Measurements from ENCODE around the gene CRCP. TPM values are rescaled to one million over a fixed set of nuclear protein-coding genes. Genes with fewer than 3 reads are reported as not detected.
"Not testable (repeated sequence)": the region's sequence is repeated elsewhere in the genome, so short reads cannot be mapped to it uniquely, and the experiment has no call there.

Gene CRCP
- total RNA-seq, 1 experiment from 2014 or later, result 32.4 TPM

GRCh38 chr7:66170309-66171231, 55.9 kb downstream of the CRCP start:
- H3K79me2 ChIP-seq (ENCODE audit: low read depth), result no peaks in the 10 kb centered on the region
- no TSS peak for BruUV-seq (replicated peaks)
- no peak overlapping the region for H3K4me3 ChIP-seq
- ChIA-PET CTCF (interaction anchor here (0.6 kb wide), 1 partner anchor 243 kb away, joined by 4 read pairs; no protein-coding TSS in a partner anchor), POLR2A (ENCODE audit: unreplicated experiment) (interaction anchor here (0.6 kb wide), 2 partner anchors 22 to 329 kb away, joined by 4 to 7 read pairs; no protein-coding TSS in a partner anchor)
- H3K36me3 ChIP-seq (ENCODE audit: low read depth), result no peaks in the 10 kb centered on the region
- no peaks in the 10 kb centered on the region for H3K27me3 ChIP-seq (ENCODE audit: insufficient read depth, low read depth)
- peak in 1 of 2 experiments; percentile 48 for DNase-seq
- H4K20me1 ChIP-seq (ENCODE audit: insufficient read depth), result no peaks in the 10 kb centered on the region
- no peaks in the 10 kb centered on the region for H3K9me3 ChIP-seq (ENCODE audit: insufficient read depth, low read depth)
- intact Hi-C loops (cut with micrococcal nuclease; ENCODE audit: unreplicated experiment), result loop anchor here (5.0 kb wide), 1 partner anchor 527 kb away; no protein-coding TSS in a partner anchor
- no peak overlapping the region for H2AFZ ChIP-seq
- no peaks in the 10 kb centered on the region for H3K9me2 ChIP-seq (ENCODE audit: insufficient read depth)
- H3K4me1 ChIP-seq (replicated peaks; ENCODE audit: insufficient read depth), result no peaks in the 10 kb centered on the region; the same call in 1 of the 2 replicates
- no peak overlapping the region for H3K4me2 ChIP-seq
- TF ChIP-seq CTCF (conservative IDR thresholded peaks at IDR 0.05) (no peak), EZH2 (IDR thresholded peaks at IDR 0.05; ENCODE audit: low read depth) (no peak)
- no peak overlapping the region for H3K27ac ChIP-seq
- peaks cover 6% of the 10 kb centered on the region for H3F3A ChIP-seq (ENCODE audit: insufficient read depth, low read depth)

- H3K4me2 ChIP-seq; DNase-seq; POLR2A ChIA-PET (ENCODE audit: unreplicated experiment); H3K9me3 ChIP-seq (ENCODE audit: insufficient read depth, low read depth); BruUV-seq (replicated peaks); H3K4me3 ChIP-seq; H2AFZ ChIP-seq; H4K20me1 ChIP-seq (ENCODE audit: insufficient read depth); H3K9me2 ChIP-seq (ENCODE audit: insufficient read depth); H3F3A ChIP-seq (ENCODE audit: insufficient read depth, low read depth); CTCF ChIA-PET; H3K27me3 ChIP-seq (ENCODE audit: insufficient read depth, low read depth); H3K79me2 ChIP-seq (ENCODE audit: low read depth); H3K27ac ChIP-seq; H3K36me3 ChIP-seq (ENCODE audit: low read depth); H3K4me1 ChIP-seq (replicated peaks; ENCODE audit: insufficient read depth): not testable (repeated sequence)
- intact Hi-C loops (cut with micrococcal nuclease; ENCODE audit: unreplicated experiment), result loop anchor here (5.0 kb wide), 1 partner anchor 525 kb away; no protein-coding TSS in a partner anchor
Observed at GRCh38 chr7:66172536-66173401, 58.1 kb downstream of the CRCP start.

GRCh38 chr7:66173856-66174255, 59.2 kb downstream of the CRCP start:
- Histone ChIP-seq H3K4me3 (no peak overlapping the region), H3K4me2 (no peak overlapping the region), H3F3A (ENCODE audit: insufficient read depth, low read depth) (no peaks in the 10 kb centered on the region), H2AFZ (no peak overlapping the region), H3K9me2 (ENCODE audit: insufficient read depth) (no peaks in the 10 kb centered on the region), H3K27ac (no peak overlapping the region), H3K79me2 (ENCODE audit: low read depth) (no peaks in the 10 kb centered on the region), H3K36me3 (ENCODE audit: low read depth) (no peaks in the 10 kb centered on the region), H3K4me1 (replicated peaks; ENCODE audit: insufficient read depth) (no peaks in the 10 kb centered on the region), H3K9me3 (ENCODE audit: insufficient read depth, low read depth) (no peaks in the 10 kb centered on the region), H3K27me3 (ENCODE audit: insufficient read depth, low read depth) (no peaks in the 10 kb centered on the region), H4K20me1 (ENCODE audit: insufficient read depth) (no peaks in the 10 kb centered on the region)
- ChIA-PET POLR2A (ENCODE audit: unreplicated experiment) (no interaction called here), CTCF (no interaction called here)
- no peak for TF ChIP-seq EZH2 (IDR thresholded peaks at IDR 0.05; ENCODE audit: low read depth)
- TF ChIP-seq CTCF (conservative IDR thresholded peaks at IDR 0.05), result no peak
- intact Hi-C loops (cut with micrococcal nuclease; ENCODE audit: unreplicated experiment), result loop anchor here (5.0 kb wide), 1 partner anchor 523 kb away; no protein-coding TSS in a partner anchor
- DNase-seq, result no peak
- no TSS peak for BruUV-seq (replicated peaks)

GRCh38 chr7:66175006-66175405, 60.4 kb downstream of the CRCP start:
- H3K9me2 ChIP-seq (ENCODE audit: insufficient read depth); DNase-seq; H3K27me3 ChIP-seq (ENCODE audit: insufficient read depth, low read depth); H3K4me1 ChIP-seq (replicated peaks; ENCODE audit: insufficient read depth); H3K27ac ChIP-seq; H2AFZ ChIP-seq; H4K20me1 ChIP-seq (ENCODE audit: insufficient read depth); H3K4me3 ChIP-seq; H3K9me3 ChIP-seq (ENCODE audit: insufficient read depth, low read depth); H3K4me2 ChIP-seq; H3K79me2 ChIP-seq (ENCODE audit: low read depth); H3K36me3 ChIP-seq (ENCODE audit: low read depth); H3F3A ChIP-seq (ENCODE audit: insufficient read depth, low read depth); BruUV-seq (replicated peaks); intact Hi-C loops (cut with micrococcal nuclease; ENCODE audit: unreplicated experiment); CTCF ChIA-PET: not testable (repeated sequence)
- POLR2A ChIA-PET (ENCODE audit: unreplicated experiment), result interaction anchor here (0.6 kb wide), 1 partner anchor 46 kb away, joined by 6 read pairs; no protein-coding TSS in a partner anchor

All from PC-9 (cell line).